ENCODE data around the gene PCDH9.
"Not testable (repeated sequence)": the region's sequence is repeated elsewhere in the genome, so short reads cannot be mapped to it uniquely, and the experiment has no call there.

PCDH9 gene

DNA sequence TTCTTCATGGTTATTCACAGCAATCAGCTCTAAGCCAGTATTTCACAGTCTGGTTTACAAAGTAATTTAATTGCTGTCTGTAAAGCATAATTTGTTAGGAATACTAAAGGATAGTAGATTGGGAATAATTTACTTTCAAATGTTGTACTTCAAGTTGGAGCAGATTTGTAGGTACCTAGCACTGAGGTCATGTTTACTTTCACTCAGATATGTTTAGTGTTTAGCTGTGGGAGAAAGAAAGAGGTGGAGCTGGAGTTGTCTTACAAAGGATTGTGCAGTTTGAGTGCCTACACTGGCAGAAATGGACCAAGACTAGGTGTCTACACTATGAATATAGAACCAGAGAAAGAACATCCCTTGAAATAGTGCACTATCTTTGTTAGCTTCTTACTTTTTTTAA, 464.6 kb downstream of the PCDH9 start:
- DNase-seq (ENCODE audit: low read depth in 2 of 2), result no peak

DNA sequence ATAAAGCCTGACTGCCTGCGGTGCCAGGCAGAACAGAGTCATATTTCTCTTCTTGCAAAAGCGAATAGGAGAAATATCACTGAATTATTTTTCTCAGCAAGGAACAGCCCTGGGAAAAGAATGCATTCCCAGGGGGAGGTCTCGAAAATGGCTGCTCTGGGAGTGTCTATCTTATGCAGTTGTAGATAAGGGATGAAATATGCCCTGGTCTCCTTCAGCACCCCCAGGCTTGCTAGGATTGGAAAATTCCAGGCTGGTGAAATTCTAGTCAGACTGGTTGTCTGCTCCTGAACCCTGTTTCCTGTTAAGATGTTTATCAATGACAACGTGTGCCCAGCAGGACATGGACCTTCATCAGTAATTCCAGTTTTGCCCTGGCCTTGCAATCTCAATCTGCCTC, 469.5 kb downstream of the PCDH9 start:
- not testable (repeated sequence) for DNase-seq (ENCODE audit: low read depth in 2 of 2)

DNA sequence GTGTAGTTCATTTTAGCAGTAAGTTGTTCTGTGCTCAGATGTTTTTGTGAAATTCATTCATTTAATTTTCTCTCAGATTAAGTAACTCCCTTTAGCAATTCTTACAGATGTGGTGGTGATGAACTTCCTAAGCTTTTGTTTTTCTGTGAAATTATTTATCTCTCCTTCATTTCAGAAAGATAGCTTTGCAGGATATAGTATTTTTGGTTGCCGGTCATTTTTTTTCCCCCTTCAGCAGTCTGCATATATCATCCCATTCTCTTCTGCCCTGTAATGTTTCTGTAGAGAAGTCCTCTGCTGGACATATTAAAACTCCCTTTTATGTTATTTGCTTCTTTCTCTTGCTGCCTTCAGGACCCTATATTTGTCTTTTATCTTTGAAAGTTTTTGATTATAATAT, 470.2 kb downstream of the PCDH9 start:
- DNase-seq (ENCODE audit: low read depth in 2 of 2), result no peak

DNA sequence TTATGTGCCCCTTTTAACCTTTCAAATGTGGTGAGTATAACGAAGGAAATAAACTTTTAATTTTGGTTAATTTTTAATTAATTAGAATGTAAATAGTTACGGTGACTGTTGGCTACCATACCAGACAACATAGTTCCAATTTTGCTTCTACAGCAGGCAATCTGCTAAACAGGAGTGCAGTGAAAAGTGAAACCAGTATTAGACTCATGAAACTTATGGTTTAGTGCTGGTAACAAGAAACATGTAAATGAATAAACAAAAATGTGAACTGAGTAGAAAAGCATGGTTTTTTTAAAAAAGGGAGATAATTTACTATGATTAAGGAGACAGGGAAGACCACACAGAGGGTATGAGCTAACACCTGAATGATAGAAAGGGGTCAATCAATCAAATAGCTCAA, 478.4 kb downstream of the PCDH9 start:
- no peak for DNase-seq (ENCODE audit: low read depth in 2 of 2)

DNA sequence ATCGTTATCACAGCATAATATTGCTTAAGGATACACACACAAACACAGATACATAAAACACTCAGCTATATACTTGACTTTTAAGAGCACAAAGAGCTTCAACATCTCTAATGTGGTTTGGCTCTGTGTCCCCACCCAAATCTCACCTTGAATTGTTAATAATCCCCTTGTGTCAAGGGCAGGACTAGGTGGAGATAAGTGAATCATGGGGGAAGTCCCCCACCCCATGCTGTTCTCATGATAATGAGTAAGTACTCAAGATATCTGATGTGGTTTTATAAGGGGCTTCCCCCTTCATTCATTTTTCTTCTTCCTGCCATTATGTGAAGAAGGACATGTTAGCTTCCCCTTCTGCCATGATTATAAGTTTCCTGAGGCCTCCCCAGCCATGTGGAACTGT, 481.4 kb downstream of the PCDH9 start:
- no peak for DNase-seq (ENCODE audit: low read depth in 2 of 2)

DNA sequence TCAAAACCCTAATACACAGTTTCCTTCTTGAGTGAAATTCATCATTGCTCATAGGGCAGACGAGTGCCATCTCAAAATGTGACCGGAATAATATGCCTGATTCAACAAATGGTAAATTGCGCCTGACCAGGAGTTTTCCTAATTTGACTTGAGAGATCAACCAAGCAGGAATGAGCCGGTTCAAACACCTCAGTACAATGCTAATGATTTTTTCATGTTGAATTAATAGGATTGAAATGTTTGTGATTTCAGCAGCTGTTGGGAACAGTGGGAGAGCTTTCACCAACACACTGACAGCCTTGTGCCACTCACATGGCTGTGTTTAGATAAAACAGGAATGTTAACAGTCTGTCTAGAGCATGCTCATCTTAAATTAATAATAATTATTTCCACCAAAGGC, 484.8 kb downstream of the PCDH9 start:
- DNase-seq (ENCODE audit: low read depth in 2 of 2), result no peak

DNA sequence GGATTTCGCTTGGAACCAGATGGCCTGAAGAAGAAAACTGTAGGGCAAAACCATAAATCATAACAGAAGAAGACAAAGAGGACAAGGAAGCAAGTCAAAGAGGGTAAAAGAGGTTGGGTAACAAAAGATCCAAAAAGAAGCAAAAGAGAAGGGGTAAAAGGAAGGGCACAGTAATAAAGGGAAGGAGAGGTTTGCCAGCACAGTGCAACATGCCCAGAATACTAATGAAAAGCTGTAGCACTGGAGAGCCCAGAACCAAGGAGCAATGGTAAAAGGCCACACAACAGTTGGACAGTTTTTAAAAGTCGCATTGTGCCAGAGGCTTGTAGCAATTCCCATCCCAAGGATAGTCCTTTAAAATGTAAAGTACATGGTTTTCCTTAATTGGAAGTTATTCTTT, 506.6 kb downstream of the PCDH9 start:
- DNase-seq (ENCODE audit: low read depth in 2 of 2), result no peak

DNA sequence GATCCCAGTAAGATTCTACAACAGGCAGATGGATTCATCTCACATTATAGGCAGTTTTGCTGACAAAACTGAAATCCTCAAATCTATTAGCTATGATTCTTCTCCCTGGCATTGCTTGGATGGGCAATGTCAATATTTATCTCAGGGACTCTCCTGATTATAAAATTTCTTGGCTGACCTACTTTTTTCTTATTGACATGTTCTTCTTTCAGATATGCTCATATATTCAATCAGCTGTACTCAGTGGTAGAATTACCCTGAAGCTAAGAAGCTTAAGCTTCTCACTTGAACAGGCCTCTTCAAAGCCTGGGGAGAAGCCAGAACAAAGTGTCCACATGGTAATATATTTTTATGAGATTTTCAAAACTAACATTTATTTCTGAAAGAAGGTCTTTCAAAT, 513.6 kb downstream of the PCDH9 start:
- no peak for DNase-seq (ENCODE audit: low read depth in 2 of 2)

DNA sequence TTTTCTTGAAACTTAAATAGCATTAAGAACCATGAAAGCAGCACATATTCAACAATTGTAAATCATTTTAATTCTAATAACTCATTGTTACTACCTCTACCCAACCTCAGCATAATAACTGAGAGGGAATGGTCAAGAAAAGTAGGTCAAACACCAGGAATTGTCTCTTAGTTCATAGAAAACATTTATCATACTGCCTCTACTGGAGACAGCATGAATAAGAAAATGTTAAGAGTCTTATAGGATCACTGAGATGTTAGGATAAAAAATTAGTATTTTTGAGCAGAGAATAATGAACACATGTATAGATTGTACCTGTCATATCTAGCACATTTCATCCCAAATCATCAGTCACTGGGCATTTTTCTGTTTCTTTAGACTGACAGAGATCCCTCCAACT, 515.3 kb downstream of the PCDH9 start:
- DNase-seq (ENCODE audit: low read depth in 2 of 2), result no peak

DNA sequence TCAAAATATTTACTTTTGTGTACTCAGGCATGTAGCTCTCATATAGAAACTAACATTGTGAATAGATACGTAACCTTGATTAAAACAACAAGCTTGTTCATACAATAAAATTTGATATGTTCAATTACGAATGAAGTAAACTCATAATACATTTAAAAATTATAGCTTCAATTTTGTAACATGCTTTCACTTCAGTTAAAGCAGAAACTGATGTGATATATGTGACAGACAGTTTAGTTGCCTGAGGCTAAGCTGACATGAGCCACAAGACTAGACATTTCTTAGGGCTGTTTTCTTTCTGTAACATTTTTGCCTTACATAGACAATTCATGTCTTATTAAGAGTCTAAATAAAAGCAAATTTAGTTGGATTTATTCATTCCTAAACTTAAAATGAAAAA, 526.0 kb downstream of the PCDH9 start:
- DNase-seq (ENCODE audit: low read depth in 2 of 2), result no peak

DNA sequence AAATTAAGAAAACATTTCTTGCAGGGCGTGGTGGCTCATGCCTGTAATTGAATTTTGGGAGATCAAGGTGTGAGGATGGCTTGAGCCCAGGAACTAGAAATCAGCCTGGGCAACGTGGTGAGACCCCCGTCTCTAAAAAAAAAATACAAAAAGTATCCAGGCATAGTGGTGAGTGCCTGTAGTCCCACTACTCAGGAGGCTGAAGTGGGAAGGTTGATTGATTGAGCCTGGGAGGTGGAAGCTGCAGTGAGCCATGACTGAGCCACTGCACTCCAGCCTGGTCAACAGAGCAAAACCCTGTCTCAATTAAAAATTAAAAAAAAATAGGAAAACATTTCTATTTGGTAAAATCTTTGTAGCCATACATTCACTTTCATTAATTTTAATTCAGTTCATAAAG, 526.5 kb downstream of the PCDH9 start:
- no peak for DNase-seq (ENCODE audit: low read depth in 2 of 2)

DNA sequence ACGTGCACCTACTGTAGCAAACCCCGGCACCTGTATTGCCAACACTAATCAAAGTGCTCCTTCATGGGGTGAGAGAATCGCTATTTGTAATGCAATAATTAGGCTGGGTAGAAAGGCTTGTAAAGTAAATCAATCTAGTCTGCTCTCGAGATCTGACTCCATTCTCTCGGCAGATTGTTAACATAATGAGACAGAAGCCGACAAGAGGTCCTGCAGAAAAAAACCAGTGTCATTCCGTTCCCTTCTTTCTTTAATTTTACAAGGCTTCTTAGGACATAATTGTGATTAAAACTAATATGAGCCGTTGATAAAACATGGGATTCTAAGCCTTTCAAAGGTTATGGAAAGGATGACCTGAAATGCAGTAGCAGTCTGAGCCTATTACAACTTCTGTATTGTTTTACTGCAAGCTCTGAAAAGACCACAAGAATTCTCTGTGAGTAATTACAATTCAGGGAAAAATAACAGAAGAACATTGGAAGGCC, 530.0 kb downstream of the PCDH9 start:
- DNase-seq (ENCODE audit: low read depth in 2 of 2), result no peak

DNA sequence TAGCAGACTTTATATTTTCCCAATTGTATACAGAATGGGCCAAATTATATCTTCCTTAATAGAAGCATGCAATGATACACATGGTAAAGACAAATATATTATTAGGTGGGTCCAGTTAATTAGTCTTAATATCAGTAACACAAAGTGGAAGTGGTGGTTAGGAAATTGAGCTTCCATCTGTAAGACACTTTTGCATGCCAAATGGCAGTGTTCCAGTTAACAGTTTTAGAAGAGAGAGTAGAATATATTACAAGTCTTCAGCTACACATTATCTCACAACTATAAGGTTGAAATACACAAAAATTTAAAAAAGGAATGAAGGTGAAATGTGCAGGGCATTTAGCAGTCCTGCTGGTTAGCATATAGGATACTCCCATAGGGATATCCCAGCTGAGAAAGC, 536.5 kb downstream of the PCDH9 start:
- DNase-seq (ENCODE audit: low read depth in 2 of 2), result no peak

DNA sequence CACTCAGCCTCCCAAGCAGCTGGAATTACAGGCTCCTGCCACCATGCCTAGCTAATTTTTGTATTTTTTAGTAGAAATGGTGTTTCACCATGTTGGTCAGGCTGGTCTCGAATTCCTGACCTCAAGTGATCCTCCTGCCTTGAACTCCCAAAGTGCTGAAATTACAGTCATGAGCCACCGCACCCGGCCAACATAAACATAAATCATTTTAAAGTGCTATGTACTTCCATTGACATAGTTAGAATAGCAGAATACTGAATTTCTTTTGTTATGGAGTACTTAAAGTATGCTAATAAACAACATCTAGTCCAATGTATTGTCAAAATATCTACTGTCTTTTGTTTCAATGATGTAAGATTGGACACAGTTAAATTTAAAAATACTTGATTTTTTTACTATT, 539.0 kb downstream of the PCDH9 start:
- no peak for DNase-seq (ENCODE audit: low read depth in 2 of 2)

DNA sequence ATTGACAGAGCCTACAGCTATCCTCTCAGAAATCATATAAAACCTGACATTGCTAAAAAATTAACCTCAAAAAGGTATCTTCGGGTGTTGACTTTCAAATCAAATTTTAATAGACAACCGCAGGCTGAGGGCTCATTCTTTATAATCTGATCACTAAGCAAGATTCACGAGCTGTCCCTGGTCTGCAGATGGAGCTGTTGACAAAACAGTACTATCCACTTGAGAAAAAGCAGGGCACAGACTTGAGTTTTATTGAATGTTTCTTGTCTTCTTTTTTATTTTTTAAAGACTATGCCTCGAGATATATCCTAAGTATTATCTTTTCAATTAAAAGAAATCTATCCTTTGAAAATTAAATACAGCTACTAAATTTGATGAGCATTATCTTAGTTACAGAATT, 540.5 kb downstream of the PCDH9 start:
- DNase-seq (ENCODE audit: low read depth in 2 of 2), result no peak

DNA sequence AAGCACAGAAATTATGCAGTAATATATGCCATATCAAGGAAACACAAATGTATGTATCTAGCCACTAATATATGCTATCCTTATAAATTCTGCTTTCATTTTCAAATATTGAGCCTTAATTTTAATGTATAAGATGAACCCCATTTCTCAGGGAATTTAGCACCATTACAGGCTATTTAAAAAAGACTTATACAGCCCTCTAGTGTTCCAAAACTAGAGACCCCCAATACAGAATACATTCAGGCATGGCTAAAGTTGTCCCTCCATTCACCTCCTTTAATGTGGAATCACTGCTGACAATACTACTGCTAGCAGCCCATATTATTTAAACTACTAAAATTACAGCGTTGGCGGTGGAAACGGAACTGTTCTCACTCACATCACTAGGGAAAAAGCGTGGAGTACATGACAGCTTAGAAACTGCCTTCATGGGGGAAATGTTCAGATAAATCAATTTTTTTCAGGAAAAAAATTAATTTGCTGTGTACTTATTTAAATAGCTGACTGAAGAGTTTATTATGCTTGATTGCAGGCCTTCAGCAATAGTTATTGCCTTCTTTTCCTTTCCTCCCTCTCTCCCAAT, 541.0 kb downstream of the PCDH9 start:
- no peak for DNase-seq (ENCODE audit: low read depth in 2 of 2)

DNA sequence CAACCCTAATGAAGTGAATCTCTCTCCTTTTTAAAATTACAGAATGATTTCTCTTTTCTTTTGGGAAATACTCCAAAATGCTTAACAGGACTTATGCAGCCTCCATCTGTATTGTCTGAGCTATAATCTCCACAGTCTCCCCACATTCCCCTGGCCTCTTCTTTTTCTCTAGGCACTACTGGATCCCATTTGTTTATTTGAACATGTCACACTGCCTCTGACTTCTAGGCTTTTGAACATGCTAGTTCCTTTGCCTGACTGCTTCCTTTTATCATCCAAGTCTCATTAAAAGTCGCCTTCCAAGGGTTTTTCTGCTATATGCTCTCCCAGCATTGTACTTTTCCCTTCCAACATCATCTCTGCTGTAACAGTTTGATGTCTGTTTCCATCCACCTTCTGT, 548.7 kb downstream of the PCDH9 start:
- no peak for DNase-seq (ENCODE audit: low read depth in 2 of 2)

DNA sequence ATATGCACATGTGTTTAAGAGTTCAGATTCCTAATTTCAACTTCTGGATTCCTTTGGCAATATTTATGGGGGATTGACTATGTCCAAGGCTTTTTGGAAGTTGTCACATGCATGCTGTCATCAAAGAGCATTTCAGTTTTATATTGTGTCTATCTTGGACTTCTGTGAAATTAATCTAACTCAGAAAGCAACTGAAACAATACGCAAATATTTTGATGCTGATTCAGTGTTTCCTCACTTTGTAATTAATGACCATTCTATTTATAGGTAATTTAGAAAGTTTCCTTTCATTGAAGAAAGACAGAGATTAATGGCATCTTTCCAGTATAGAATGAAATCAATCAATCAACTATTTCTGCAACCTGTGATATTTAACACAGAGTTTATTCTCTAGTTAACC, 550.1 kb downstream of the PCDH9 start:
- no peak for DNase-seq (ENCODE audit: low read depth in 2 of 2)

DNA sequence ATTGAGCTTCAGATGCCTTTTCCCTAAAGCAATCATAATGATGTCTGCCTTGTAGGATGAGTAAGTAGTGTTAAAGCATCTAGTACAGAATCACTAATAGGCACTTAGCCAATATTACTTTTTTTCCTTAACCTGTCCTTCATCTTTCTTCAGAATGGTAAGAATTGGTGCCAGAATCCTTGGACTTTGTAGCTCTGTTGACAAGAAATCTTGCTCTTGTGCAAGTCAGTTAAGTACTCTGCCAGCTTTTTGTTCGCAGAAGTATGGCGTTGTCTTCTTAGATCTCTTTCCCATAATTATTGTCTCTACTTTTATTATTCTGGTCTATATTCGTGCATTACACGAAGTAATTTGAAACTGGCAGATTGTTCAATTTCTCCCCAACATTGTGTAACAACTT, 554.5 kb downstream of the PCDH9 start:
- DNase-seq (ENCODE audit: low read depth in 2 of 2), result no peak

DNA sequence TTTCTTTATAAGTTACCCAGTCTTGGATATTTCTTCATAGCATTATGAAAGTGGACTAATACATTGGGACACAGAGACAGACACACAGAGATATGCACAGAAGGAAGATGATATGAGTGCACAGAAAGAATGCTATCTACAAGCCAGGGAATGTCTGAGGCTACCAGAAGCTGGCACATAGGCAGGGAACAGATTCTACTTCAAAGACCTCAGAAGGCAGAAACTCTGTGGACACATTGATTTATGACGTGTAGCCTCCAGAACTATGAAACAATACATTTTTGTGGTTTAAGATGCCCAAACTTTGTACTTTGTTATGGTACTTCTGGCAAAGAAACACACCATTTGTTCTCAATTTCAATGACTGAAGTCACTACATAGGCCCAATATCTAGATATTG, 556.7 kb downstream of the PCDH9 start:
- DNase-seq (ENCODE audit: low read depth in 2 of 2), result no peak

DNA sequence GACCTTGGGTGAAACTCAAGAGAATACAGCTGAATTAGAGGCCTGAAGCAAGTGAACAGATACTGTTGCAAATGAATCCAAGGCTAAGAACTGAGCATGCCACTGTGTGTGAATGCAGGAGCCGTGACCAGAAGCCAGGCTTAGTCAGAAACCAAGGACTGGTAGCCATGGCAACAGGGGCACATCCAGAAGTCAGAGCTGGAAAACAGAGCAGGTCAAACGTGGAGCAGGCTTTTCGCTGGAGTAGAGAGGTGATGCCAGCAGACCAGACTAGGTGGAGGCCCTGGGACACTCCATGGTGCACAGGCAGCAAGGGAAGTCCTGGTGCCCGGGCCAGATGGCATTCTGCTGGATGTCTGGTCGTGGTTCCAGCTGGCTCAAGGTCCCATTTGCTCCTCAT, 564.1 kb downstream of the PCDH9 start:
- no peak for DNase-seq (ENCODE audit: low read depth in 2 of 2)

DNA sequence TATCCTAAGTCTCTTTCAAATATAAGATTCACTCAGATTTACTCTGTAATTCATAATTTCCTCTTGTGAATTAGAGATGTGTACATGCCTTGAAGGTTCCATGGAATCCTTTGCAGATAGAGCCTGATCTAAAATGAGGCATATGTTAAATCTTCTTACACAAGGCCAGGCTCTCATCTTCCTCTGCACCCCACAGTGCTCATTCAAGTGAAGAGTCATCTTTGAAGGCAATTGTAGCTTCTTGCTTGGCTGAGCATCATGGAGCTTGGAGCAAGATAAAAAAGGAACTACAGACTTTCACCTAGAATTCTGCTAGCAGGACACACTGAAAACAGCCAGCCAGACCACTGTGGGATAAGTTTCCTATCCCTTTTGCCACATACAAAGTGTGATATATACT, 566.4 kb downstream of the PCDH9 start:
- DNase-seq (ENCODE audit: low read depth in 2 of 2), result no peak

DNA sequence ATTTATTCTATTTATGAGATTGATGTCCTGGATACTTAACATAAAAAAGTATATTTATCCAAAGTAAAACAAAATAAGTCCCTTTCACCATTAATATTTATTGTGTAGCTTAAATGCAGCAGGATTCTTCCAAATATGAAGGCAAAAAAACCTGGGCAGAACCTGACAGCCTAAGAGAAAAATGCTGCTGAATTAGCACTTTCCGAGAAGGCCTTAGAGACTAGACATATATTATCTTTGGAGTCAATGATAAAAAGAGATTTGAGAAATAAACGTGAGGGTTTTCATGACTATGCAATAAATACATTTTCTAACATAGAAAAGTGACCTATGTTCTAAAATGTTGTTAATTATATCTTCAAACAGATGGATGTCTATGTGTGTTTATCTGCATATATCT, 566.9 kb downstream of the PCDH9 start:
- no peak for DNase-seq (ENCODE audit: low read depth in 2 of 2)

DNA sequence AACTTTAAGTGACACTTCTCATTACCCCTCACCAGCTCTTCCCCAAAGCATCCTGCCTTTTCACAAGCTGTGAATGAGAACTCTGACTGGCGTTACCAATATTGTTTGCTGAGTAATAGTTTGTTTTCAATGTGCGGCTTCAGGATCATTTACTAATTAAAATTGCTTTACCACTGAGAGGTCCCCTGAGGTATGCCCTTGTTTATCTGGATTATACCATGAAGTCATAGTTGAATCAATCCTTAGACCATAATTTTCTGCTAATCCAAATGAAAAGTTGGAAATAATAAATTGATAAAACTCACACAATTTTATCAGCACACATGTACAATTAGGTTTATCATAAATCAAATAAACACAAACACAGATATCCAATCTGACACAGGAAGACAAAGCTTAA, 568.8 kb downstream of the PCDH9 start:
- DNase-seq (ENCODE audit: low read depth in 2 of 2), result no peak

DNA sequence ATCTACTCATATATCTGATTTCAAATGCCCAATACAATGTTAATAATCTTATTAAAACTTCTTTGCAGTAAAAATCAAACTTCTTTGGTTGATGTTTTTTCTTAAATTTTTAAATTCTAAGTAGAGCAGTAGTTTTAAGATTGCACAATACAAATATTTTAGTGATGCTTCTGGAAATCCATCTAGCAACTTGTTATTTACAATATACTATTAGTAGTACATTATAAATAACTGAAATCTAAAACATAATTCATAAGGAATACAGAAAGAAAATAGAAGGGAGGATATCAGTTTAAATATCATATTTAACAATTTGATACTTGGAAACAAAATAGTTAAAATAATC, 569.7 kb downstream of the PCDH9 start:
- no peak for DNase-seq (ENCODE audit: low read depth in 2 of 2)

Measured in stimulated activated CD8-positive, alpha-beta memory T cell treated with anti-CD3 and anti-CD28 coated beads, Interleukin-2, amount 100 ng/mL, for 48 hours (primary cell).